GM12892 (cell line): Measurements from ENCODE around the gene UVRAG.

Experiments
- POLR2A ChIP-seq: IDR thresholded peaks from 2 replicates; pipeline ENCODE4 v1.6.1; 2011; ENCODE audit warnings: low read depth, low read length, control low read depth
- POLR2AphosphoS5 ChIP-seq: IDR thresholded peaks from 2 replicates; pipeline ENCODE4 v1.6.1; 2011; ENCODE audit warnings: low read depth, low read length, control low read depth
- TAF1 ChIP-seq: IDR thresholded peaks from 2 replicates; pipeline ENCODE4 v1.6.1; 2011; ENCODE audit warnings: low read depth, mild to moderate bottlenecking, control low read depth, low read length, borderline replicate concordance

GRCh38 chr11:76090821-76091220 is 275.8 kb downstream of the UVRAG start:
- TF ChIP-seq POLR2A, result no peak
- no peak for TF ChIP-seq TAF1
- no peak for TF ChIP-seq POLR2AphosphoS5
